ENCODE data around the gene MEIS2. TPM values are rescaled to one million over a fixed set of nuclear protein-coding genes. Genes with fewer than 3 reads are reported as not detected.

The MEIS2 gene
- total RNA-seq, 4 donors from 2014 or later = 14.8 to 28.4 (median 20.4) TPM

GRCh38 chr15:37037850-37038715 is 62.3 kb downstream of the MEIS2 start:
- no peak for TF ChIP-seq POLR2A (IDR thresholded peaks at IDR 0.05)
- TF ChIP-seq, protein P1, sequence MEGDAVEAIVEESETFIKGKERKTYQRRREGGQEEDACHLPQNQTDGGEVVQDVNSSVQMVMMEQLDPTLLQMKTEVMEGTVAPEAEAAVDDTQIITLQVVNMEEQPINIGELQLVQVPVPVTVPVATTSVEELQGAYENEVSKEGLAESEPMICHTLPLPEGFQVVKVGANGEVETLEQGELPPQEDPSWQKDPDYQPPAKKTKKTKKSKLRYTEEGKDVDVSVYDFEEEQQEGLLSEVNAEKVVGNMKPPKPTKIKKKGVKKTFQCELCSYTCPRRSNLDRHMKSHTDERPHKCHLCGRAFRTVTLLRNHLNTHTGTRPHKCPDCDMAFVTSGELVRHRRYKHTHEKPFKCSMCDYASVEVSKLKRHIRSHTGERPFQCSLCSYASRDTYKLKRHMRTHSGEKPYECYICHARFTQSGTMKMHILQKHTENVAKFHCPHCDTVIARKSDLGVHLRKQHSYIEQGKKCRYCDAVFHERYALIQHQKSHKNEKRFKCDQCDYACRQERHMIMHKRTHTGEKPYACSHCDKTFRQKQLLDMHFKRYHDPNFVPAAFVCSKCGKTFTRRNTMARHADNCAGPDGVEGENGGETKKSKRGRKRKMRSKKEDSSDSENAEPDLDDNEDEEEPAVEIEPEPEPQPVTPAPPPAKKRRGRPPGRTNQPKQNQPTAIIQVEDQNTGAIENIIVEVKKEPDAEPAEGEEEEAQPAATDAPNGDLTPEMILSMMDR (IDR thresholded peaks at IDR 0.05) = no peak
- no peak overlapping the region for H3K27ac ChIP-seq
- H3K36me3 ChIP-seq = no peaks in the 10 kb centered on the region
- 79 to 80% methylated on average over 7 of the region's 7 CpGs for WGBS, 2 donors
- no peaks in the 10 kb centered on the region for H3K9me3 ChIP-seq
- no peaks in the 10 kb centered on the region for H3K27me3 ChIP-seq
- intact Hi-C loops (cut with DNase I) = no loop called here
- DNase-seq = no peak
- H3K4me3 ChIP-seq (replicated peaks in 1 of 3) = no peak overlapping the region
- no peaks in the 10 kb centered on the region for H3K4me1 ChIP-seq

DNA sequence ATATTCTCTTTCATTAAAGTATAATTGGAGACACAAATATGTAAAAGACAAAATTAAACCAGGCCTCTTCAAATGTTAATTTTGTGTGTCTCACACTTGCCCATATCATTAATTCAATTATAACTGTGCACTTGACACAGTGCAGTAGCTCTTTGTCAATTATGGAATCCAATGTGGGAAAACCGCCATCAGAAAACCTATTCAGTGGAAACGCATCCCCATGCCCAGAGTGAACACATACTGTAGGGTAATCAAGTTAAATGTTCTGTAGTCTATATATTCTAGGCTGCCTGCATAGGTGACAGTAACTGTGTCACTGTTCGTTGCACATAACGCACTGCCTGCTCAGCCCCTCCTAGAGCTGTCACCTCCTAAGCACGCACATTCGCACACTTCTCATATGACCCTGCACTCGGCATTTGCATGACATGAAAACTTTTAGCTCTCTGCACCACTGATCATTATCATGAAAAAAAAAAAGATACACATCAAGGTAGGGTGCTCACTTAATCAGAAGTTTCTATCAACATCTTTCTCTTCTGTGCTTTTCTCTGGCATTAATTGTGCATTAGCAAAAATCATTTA is 63.2 kb downstream of the MEIS2 start:
- H3K4me1 ChIP-seq = no peaks in the 10 kb centered on the region
- H3K36me3 ChIP-seq = no peaks in the 10 kb centered on the region
- no peaks in the 10 kb centered on the region for H3K9me3 ChIP-seq
- intact Hi-C loops (cut with DNase I) = no loop called here
- no peak for DNase-seq
- TF ChIP-seq POLR2A (IDR thresholded peaks at IDR 0.05) = no peak
- TF ChIP-seq, protein P1 (IDR thresholded peaks at IDR 0.05) = no peak
- H3K27me3 ChIP-seq = no peaks in the 10 kb centered on the region
- WGBS, 2 donors = 92 to 95% methylated on average over 7 of the region's 7 CpGs
- no peak overlapping the region for H3K4me3 ChIP-seq (replicated peaks in 1 of 3)
- H3K27ac ChIP-seq = no peak overlapping the region

DNA sequence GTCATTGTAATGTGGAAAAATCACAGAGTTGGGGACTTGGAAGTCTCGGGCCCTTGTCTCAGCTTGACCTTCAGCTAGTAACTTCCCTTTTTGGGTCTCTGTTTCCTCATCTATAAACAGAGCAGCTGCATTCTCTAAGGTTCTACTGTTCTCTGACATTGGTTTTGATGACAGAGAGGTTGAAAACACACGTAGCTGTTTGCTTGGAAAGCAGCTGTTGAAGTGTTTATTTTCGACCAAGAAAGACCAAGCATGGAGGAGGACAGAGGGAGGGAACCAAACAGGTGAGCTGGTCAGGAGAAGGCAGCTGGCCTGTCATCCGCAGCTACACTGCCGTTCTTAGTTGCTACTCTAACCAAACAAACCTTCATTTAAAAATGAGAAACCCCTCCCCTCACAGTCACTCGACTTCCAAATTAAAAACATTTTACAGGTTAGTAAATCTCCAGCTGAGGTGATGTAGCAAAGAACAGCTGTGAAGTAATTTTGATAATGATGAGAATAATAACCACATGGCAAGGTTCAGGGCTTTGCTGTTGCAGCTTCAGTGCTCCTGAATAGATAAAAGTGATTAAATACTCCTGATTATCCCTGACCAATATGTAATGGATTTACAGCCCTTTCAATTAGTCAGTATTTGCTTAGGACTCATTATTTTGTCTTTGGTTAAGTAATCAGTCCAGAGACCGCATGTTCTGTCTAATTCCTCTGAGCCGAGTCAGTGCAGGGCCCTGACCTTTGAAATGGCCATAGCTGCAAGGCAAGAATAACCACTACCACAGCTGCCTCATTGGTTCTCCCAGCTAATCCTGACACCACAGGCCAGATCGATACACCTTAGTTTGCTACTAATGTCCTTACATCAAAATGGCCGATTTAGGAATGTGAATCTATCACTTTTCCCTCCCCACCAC is 65.3 kb downstream of the MEIS2 start:
- DNase-seq = no peak
- H3K36me3 ChIP-seq = no peaks in the 10 kb centered on the region
- no peaks in the 10 kb centered on the region for H3K4me1 ChIP-seq
- no peaks in the 10 kb centered on the region for H3K9me3 ChIP-seq
- 75 to 77% methylated on average over 10 of the region's 10 CpGs for WGBS, 2 donors
- intact Hi-C loops (cut with DNase I) = no loop called here
- H3K4me3 ChIP-seq (replicated peaks in 1 of 3) = no peak overlapping the region
- H3K27me3 ChIP-seq = no peaks in the 10 kb centered on the region
- TF ChIP-seq, protein P1 (IDR thresholded peaks at IDR 0.05) = no peak
- no peak for TF ChIP-seq POLR2A (IDR thresholded peaks at IDR 0.05)
- H3K27ac ChIP-seq = no peak overlapping the region

DNA sequence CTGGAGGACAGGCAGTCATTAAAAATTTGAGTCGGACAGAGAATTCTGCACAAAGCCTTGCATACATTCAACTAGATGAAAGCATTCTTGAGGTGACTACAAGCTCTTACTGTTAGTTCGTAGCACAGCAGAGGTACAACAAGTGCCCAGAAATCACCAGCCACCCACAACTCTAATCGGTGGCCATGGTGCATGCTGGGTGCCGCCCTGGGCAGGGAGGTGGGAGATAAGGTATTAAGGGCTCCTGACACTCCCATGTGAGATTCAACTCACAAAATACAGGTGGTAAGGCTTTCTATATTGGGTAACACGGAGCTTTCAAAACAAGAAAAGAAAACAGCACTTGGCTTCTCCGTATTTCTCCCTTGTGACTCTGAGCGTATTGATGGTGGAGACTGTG is 66.0 kb downstream of the MEIS2 start:
- Histone ChIP-seq H3K4me1 (no peaks in the 10 kb centered on the region), H3K27ac (no peak overlapping the region), H3K36me3 (no peaks in the 10 kb centered on the region), H3K27me3 (no peaks in the 10 kb centered on the region), H3K9me3 (no peaks in the 10 kb centered on the region), H3K4me3 (replicated peaks in 1 of 3) (no peak overlapping the region)
- no peak for DNase-seq
- TF ChIP-seq, protein P1 (IDR thresholded peaks at IDR 0.05) = no peak
- no peak for TF ChIP-seq POLR2A (IDR thresholded peaks at IDR 0.05)
- 85 to 87% methylated on average over 7 of the region's 7 CpGs for WGBS, 2 donors
- intact Hi-C loops (cut with DNase I) = no loop called here

All from thyroid gland (tissue), 4 donors.